Measurements from ENCODE around the gene HTR1A.

HTR1A gene

DNA sequence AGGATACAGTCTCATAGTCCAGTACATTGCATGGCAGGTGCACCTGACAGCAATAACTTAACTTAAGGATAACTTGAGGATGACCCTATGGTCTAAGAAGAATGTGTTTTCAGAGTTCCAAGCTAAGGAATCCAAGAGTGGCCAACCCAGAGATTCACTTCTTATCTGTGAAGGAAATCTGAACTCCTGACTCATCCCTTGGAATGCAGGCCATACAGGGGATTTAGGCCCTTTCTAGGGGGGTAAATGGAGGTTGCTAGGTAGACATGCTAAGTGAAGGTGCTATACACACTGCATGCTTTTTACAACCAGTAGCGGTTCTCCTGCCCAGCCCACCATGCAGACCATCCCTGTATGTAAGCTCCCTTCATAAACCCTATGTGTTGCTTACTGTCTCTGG is 50.4 kb downstream of the HTR1A start:
- no peaks in the 10 kb centered on the region for H3K36me3 ChIP-seq
- H3K4me3 ChIP-seq: no peak overlapping the region
- H3K4me1 ChIP-seq: no peaks in the 10 kb centered on the region
- no peak overlapping the region for H3K27ac ChIP-seq
- no peak overlapping the region for H3K9ac ChIP-seq
- H3K4me2 ChIP-seq: no peak overlapping the region
- no peaks in the 10 kb centered on the region for H3K27me3 ChIP-seq
- H3K9me3 ChIP-seq: no peaks in the 10 kb centered on the region
- H4K20me1 ChIP-seq: no peaks in the 10 kb centered on the region
- TF ChIP-seq Cebpa-rat (IDR thresholded peaks at IDR 0.05): no peak
